GOT3 (cell line): ENCODE results near the gene FKBP15.
"Not testable (repeated sequence)": the region's sequence is repeated elsewhere in the genome, so short reads cannot be mapped to it uniquely, and the experiment has no call there.

ENCODE experiments used
- DNase-seq: peaks from one replicate; lab custom pipeline; 2025; ENCODE audit warnings: mixed read lengths; lab: John Stamatoyannopoulos, UW

FKBP15 gene, protein sequence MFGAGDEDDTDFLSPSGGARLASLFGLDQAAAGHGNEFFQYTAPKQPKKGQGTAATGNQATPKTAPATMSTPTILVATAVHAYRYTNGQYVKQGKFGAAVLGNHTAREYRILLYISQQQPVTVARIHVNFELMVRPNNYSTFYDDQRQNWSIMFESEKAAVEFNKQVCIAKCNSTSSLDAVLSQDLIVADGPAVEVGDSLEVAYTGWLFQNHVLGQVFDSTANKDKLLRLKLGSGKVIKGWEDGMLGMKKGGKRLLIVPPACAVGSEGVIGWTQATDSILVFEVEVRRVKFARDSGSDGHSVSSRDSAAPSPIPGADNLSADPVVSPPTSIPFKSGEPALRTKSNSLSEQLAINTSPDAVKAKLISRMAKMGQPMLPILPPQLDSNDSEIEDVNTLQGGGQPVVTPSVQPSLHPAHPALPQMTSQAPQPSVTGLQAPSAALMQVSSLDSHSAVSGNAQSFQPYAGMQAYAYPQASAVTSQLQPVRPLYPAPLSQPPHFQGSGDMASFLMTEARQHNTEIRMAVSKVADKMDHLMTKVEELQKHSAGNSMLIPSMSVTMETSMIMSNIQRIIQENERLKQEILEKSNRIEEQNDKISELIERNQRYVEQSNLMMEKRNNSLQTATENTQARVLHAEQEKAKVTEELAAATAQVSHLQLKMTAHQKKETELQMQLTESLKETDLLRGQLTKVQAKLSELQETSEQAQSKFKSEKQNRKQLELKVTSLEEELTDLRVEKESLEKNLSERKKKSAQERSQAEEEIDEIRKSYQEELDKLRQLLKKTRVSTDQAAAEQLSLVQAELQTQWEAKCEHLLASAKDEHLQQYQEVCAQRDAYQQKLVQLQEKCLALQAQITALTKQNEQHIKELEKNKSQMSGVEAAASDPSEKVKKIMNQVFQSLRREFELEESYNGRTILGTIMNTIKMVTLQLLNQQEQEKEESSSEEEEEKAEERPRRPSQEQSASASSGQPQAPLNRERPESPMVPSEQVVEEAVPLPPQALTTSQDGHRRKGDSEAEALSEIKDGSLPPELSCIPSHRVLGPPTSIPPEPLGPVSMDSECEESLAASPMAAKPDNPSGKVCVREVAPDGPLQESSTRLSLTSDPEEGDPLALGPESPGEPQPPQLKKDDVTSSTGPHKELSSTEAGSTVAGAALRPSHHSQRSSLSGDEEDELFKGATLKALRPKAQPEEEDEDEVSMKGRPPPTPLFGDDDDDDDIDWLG

DNA sequence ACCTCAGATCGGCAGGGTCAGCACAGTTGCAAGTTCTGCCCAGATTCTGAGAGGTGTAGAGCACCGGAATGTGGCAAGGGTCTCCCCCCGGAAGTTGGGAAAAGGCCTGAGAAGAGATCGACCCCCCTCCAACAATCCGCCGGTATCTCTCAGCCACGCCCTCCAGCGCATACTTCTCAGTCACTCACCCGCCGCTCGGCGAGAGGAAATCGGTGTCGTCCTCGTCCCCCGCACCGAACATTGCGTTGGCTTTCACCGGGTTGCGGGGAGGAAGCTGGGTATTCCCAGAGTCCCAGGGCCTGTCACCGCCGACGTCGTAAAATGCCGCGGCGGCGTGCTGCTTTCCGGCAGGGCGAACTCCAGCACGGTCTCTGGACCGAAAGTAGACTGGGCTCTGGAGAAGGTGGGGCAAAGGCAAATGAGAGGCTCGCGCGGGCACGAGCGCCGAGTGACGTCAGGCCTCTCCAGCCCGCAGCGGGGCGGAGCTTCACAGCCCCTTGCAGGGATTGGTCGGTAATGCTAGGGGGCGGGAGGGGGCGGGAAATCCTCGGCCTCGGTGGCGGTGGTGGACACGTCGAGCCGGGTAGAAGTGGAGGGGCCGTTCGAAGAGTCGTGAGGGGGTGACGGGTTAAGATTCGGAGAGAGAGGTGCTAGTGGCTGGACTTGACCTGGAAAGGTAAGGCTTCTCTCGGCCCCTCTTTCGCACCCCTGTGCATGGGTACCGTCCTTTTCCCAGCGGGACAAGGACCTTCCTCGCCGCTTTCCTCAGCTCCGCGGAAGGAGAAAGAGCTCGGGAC, at the start of gene FKBP15, which contains the start of gene SLC31A1:
Gene FKBP15 (minus strand): TSS at position 275 of the 797 bp plus-strand sequence. CDS start 34 bp downstream, at position 241.
Gene SLC31A1 (plus strand): TSS at position 542 of the 797 bp plus-strand sequence. CDS start 34,605 bp downstream, outside the sequence.
- DNase-seq, result peak; percentile 83

DNA sequence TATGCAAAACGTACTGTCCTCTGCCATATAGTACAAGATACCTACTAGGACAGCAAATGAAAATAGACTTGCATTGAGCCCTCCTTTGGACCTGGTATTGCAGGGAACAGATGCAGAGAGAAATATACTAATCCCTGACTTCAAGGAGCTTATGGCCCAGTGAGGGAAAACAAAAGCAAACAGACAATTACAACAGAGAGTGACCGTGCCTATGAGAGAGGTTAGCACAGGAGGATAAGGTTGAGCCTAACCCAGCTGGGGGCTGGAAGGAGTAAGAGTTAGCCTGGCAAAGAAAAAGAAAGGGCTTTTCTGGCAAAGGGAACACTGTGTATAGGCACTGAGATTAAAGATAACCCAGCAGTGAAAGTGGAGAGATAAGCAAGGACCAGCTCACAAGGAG, 48.8 kb upstream of the FKBP15 start:
- no peak for DNase-seq

DNA sequence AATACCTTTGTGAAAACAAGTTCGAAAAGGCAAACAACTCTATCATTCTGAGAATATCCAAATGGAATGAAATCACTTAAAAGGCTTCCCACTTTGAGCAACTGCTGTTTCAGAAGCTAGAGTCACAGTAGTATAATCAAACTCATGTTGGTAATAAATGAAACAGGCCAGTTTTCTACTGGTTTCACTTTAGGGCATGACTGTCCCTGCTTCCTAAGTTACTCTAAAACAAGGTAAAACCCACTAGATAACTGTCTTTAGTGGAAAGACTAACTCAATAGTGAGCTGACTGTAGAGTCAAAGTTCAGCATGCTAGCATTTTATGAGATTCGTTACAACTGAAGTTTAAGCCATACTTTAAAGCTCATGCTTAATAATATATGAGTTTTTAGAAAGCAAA, 48.3 kb upstream of the FKBP15 start:
- DNase-seq, result no peak

DNA sequence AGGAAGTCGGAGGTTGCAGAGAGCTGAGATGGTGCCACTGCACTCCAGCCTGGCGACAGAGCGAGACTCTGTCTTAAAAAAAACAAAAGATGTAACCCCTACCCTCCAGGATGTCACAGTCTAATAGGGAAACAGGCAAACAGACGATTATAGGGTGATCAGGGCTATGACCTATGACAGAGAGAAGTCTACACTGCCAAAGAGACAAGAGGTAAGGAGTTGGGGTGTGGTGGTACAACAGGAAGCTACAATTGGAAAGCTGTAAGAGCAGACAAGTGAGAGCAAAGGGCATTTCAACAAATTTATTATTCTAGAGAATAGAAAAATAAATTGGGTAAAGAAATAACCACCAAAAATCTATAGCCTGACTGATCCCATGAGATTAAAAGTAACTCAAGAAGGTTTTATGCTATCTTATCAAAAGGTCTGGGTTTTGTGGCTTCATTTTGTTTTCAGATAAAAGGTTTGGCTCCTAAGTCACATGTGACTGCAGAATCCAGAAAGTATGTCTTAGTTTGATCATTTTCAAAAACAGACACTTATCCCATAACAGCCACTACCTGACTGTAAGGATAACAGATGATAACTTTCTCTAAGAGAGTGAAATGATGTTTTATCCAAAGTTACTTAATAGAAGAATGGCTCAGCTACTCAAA, 47.0 kb upstream of the FKBP15 start:
- DNase-seq, result no peak

DNA sequence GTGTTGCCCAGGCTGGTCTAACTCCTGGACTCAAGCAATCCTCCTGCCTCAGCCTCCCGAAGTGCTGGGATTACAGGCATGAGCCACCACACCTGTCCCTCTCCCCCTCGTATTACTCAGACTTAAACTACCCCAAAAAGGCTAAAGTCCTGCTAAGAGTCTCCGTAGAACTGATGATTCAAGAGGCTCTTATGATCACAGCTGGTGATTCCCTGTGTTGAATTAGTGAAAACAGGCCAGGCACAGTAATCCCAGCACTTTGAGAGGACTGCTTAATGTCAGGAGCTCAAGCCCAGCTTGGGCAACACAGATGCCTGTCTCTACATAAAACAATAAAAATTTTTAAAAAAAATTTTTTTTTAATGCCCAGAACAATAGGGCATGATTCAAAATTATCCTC, 45.1 kb upstream of the FKBP15 start:
- DNase-seq, result no peak

DNA sequence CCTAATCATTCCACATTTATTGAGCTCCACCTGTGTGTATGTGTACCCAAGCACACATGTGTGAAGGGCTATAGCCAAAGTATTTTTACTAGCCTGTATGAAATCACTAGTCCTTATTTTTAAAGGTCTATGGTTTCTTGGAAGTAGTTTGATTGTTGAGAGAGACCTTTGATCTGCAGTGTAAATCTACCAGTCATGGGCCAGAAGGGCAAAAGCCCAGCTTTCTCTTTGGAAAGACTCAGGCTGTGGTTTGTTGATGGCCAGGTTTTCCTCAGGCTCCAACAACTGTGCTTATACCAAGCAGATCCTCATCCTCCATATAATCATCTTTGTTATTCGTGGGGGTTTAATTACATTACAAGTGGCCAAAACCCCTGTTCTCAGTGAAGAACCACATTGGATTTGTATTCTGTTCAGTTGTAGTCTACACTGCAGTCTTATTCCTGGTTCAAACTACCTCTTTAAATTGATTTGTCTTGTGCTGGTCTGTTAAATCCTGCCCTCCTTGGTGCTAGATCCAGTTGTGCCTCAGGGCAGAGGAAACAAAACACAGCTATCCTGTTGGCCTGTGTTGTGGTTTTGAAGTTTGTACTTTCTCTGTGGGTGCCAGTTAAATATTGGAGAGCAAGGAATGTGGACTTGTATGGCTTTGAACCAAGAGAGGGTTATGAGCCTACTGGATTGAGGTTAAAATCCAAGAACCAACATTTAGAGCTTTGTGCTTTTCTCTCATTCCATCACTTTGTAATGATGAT, 41.0 kb upstream of the FKBP15 start:
- no peak for DNase-seq

DNA sequence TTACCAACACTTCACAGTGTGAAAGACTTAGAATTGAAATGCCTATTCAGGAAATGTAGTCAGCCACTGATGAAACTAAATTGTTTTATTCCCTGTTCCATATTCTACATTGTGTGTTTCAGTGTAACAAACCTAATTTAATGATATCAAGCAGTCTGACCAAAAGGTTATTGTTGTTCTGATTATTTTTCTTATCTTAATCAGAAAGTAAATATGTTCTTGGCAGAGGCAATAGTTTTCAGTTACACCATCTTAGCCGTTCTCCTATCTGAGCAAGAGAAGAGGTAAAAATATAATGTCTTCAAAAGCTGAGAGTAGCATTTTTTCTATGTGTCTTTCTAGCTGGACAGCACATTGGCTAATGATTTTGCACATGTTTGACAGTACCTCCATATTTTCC, 37.2 kb upstream of the FKBP15 start:
- no peak for DNase-seq

DNA sequence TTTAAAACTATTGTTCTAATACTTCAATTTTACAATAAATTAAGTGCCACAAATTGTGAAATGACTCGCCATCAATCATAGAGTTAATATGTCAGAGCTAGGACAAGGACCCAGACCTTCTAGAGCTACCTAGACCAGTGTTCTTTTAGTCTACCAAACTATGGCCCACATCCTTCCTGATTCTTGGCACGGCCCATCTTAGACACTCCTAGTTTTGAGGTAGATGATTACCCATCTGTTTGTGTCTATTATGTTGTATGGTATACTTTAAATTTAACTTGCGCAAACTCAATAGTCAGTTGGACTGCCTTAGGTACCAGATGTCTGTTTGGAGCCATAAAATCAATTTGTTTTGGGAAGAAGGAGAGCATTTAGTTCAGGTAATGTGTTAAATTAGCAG, 36.8 kb upstream of the FKBP15 start:
- DNase-seq, result no peak

DNA sequence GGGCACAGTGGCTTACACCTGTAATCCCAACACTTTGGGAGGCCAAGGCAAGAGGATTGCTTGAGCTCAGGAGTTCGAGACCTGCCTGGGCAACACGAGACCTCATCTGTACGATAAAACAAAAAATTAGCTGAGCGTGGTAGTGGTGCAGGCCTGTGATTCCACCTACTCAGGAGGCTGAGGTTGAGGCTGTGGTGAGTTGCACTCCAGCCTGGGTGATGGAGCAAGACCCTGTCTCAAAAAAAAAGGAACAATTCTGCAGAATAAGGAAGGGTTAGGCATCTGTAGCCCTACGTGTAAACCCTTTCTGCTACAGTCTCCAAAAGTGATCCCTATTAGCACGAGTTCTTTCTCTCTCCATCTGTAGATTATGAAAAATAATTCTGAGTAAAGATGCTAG, 34.4 kb upstream of the FKBP15 start:
- no peak for DNase-seq

DNA sequence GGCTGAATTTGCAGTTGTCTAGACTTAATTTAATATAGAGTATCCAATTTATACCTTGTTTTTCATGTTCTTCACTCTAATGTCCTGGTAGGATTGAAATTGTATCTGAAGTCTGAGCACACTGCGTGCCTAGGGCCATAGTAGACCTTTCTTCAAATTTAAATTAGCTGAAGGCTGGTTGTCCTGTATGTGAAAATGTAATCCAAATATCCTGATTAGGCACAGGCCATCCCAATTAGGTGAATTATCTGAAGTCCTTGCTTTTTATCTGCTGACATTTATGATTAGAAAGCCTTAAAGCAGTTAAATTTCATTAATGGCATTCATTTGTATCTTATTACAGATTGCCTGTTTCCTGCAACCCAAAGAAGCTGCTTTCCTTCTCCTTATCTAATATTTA, 33.9 kb upstream of the FKBP15 start:
- DNase-seq, result no peak

DNA sequence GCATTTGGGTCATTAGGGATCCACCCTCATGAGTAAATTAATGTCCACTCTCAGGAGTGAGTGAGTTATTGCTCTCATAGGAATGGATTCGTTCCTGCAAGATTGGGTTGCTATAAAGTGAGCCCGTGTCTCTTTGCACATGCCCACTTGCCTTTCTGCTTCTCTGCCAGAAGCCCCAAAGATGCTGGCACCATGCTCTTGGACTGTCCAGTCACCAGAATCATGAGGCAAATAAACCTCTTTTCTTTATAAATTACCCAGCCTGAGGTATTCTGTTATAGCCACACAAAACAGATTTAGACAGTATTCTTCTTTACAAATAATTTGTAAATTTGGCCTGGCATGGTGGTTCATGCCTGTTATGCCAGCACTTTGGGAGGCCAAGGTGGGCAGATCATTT, 29.7 kb upstream of the FKBP15 start:
- no peak for DNase-seq

DNA sequence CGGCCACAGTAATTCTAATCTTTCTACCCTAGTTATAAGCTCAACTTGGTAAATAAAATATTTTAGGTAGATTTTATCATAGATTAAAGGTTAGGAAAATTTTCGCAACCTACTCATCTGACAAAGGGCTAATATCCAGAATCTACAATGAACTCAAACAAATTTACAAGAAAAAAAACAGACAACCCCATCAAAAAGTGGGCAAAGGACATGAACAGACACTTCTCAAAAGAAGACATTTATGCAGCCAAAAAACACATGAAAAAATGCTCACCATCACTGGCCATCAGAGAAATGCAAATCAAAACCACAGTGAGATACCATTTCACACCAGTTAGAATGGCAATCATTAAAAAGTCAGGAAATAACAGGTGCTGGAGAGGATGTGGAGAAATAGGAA, 28.6 kb upstream of the FKBP15 start:
- not testable (repeated sequence) for DNase-seq

DNA sequence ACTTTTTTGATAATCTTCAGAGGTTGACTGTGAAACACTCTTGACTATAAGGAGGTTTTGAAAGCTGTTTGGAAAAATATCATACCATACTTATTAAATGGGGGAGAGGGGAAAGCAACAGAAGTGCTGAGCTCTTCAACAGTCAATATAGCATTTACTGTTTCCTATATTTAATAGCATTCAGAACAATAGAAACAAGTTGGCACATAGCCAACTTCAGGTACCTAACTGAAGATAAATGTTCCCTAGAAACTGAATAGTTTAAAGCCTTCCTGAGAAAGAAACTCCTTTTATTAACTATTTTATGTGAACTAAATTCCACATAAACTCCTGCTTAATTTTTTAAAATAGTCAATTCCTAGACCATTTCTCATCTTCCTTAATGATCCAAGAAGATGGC, 26.6 kb upstream of the FKBP15 start:
- DNase-seq, result no peak

DNA sequence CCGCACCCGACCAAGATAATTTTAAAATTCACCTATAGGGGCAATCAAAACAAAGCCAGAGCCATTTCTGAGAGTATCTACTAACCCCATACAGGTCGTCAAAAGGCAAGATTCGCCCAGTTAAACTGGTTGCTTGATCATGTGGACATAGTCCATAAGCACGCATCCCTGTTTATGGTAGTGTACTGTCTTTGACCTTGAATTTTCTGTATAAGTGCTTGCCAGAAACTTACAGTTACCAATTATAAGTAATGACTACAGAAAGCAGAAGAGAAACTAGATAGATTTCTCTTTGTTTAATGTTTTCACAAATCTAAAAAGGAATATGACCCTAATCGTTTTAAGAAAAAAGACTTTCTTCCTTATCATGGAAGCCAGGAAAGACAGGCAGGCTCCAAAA, 25.9 kb upstream of the FKBP15 start:
- DNase-seq, result no peak

DNA sequence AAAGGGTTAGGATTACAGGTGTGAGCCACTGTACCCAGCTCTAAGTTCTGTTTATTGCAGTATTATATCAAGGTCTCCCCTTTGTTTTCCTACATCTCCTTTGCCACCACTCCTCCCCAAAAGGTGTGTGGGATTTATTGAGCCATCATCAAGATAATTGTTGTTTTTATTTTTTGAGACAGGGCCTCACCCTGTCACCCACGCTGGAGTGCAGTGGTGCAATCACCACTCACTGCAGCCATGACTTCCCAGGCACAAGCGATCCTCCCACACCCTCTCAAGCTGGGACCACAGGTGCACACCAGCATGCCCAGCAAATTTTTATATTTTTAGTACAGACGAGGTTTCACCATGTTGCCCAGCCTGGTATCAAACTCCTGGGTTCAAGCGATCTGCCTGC, 24.8 kb upstream of the FKBP15 start:
- no peak for DNase-seq

DNA sequence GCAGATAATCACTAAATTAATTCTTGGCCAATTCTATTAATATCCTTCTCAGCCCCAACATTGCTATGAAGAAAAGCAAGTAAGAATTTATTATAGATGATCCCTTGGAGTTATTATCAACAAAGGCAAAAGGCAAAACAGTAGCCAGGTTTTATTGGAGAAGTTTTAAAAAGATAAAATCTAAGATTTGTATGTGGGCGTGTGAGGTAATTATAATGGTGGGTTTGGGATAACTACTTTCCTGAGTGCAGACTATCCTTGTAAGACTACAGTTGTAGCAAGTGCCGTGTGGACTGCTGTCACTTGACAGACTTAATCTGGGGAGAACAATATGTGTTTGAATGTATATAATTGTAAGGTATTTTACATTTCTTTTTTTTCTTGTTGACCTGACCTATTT, 23.5 kb upstream of the FKBP15 start:
- DNase-seq, result no peak

DNA sequence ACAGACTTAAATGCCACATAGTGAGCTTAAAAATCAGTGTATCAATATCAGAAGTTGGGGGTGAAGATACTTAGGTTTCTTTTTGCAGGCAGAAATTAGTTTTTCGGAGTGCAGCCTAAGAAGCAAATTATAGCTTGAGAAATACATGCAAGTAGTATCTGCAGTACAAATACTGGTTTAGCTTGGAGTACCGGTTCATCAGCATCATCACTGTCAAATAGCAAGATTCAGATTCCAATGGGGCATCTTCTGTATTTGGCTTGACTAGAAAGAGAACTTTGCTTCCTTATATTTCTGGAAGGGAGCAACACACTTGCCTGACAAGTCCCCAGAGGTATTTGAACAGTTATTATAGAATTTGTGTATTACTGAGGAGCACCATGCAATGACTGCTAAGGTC, 20.1 kb upstream of the FKBP15 start:
- no peak for DNase-seq

DNA sequence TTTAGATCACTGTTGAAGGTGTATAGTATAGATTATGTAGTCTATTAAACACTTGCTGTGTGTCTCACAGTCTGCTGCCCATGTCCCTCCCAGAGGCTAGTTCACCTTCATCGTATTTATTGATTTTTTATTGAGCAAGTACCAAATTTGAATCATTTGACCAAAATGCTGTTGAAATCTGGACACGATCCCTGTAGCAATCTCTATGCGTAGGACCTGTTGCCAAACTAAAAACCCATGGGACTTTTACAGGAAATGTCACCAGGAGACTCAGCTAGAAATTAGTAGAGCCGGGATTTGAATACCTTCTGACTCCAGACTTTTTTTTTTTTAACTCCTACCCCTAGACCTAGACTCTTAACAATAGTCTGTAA, 17.8 kb upstream of the FKBP15 start:
- DNase-seq, result no peak

DNA sequence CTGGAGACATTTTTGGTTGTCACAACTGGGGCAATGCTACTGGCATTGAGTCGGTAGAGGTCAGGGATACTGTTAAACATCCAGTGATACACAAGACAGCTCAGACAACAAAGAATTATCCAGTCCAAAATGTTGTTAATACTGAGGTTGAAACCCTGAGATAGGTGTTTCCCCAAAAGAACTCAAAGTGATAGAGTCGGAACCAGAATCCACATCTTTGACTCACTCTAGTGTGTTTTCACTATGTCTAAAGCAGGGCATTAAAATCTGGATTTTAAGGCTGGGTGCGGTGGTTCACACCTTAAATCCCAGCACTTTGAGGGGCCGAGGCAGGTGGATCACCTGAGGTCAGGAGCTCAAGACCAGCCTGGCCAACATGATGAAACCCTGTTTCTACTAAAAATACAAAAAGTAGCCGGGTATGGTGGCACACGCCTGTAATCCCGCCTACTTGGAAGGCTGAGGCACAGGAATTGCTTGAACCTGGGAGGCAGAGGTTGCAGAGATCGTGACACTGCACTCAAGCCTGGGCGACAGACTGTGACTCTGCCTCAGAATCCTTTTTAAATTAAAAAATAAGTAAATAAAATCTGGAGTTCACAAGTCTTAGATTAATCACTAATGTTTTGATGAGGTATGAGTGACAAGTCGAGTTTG, 17.3 kb upstream of the FKBP15 start:
- DNase-seq, result no peak

DNA sequence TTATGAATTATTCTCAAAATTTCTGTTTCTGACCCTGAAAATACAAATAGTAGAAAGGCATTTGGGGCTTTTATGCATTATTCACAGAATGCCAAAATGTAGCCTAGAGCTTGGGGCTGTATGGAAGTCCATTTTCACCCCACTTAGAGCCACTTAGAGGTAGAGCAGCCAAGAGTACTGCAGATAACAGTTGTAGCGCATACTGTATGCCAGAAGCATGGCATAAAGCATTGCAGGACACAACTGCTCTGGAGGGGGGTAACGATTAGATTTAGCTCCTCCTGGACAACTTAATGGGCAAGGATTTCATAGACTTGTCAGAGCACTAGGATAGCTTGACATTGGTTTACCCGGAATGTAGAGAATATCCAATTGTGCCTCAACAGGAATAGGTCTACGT, 15.9 kb upstream of the FKBP15 start:
- DNase-seq, result no peak
